ENCODE data around the gene ADORA2A. TPM values are rescaled to one million over a fixed set of nuclear protein-coding genes. Genes with fewer than 3 reads are reported as not detected.

Gene ADORA2A
- total and polyA plus RNA-seq, 2 of the 8 experiments (the other 6 are each of a cell fraction or from before 2014, with no cell fraction given): 7.1 to 20.3 TPM

- H3K14ac ChIP-seq (ENCODE audit: insufficient read length): no peak overlapping the region
- ChIA-PET POLR2A (ENCODE audit: partially characterized antibody) (interaction anchor here (0.6 to 1.2 kb wide), 2 partner anchors 59 to 472 kb away, joined by 4 to 5 read pairs; partner anchors contain the start of gene CABIN1), CTCF (ENCODE audit: partially characterized antibody) (interaction anchor here (1.2 to 2.0 kb wide), 10 partner anchors 8 to 61 kb away, joined by 3 to 9 read pairs (median 5); no protein-coding TSS in a partner anchor)
- no peak overlapping the region for H2AFZ ChIP-seq (ENCODE audit: low read length)
- no peak overlapping the region for H2AK5ac ChIP-seq (ENCODE audit: low read depth, low read length)
- TF ChIP-seq SIX5 (IDR thresholded peaks at IDR 0.05; ENCODE audit: low read depth, low read length) (no peak), EP300 (IDR thresholded peaks at IDR 0.05; ENCODE audit: borderline replicate concordance in 1 of 2, low read depth in 2 of 2, low read length in 2 of 2) (no peak), CBX5 (IDR thresholded peaks at IDR 0.05; ENCODE audit: low read depth, low read length) (no peak), SIN3A (conservative IDR thresholded peaks at IDR 0.05 in 1 of 2, IDR thresholded peaks at IDR 0.05 in 1 of 2; ENCODE audit: low read depth in 1 of 2, low read length in 2 of 2) (no peak), PHF8 (conservative IDR thresholded peaks at IDR 0.05; ENCODE audit: low read depth, low read length) (no peak)
- no peak overlapping the region for H3K4me2 ChIP-seq (ENCODE audit: insufficient read depth in 1 of 2, low read depth in 2 of 2, low read length in 2 of 2)
- no peak overlapping the region for H3K18ac ChIP-seq (ENCODE audit: extremely low read depth, low read length)
- H3K4ac ChIP-seq (replicated peaks; ENCODE audit: insufficient read length, low read depth, low read length): no peak overlapping the region
- no peak overlapping the region for H2BK120ac ChIP-seq (replicated peaks; ENCODE audit: low read depth, low read length)
- H3K23ac ChIP-seq (ENCODE audit: insufficient read length): no peak overlapping the region
- no peaks in the 10 kb centered on the region for H4K20me1 ChIP-seq (replicated peaks in 1 of 2; ENCODE audit: control insufficient read depth in 1 of 2, insufficient read depth in 2 of 2, low read length in 2 of 2)
- no peak overlapping the region for H2BK20ac ChIP-seq (ENCODE audit: low read length)
- FAIRE-seq: no peak
- H3K79me1 ChIP-seq (ENCODE audit: low read depth, low read length): no peaks in the 10 kb centered on the region
- H3K4me3 ChIP-seq (ENCODE audit: extremely low read depth in 1 of 4, insufficient read depth in 2 of 4, low read depth in 3 of 4, low read length in 4 of 4): no peak overlapping the region
- H3K56ac ChIP-seq (replicated peaks; ENCODE audit: insufficient read length, low read depth, low read length): no peak overlapping the region
- H3K27me3 ChIP-seq (replicated peaks in 1 of 4; ENCODE audit: control insufficient read depth in 3 of 4, extremely low read depth in 1 of 4, insufficient read depth in 3 of 4, low read length in 3 of 4): no peaks in the 10 kb centered on the region
- H3K9ac ChIP-seq (replicated peaks in 1 of 4; ENCODE audit: extremely low read depth in 1 of 4, low read depth in 3 of 4, low read length in 3 of 4): no peak overlapping the region; a peak in 1 of 7 replicates
- WGBS, 2 experiments (ENCODE audit: extremely low coverage in 1 of 2, insufficient coverage in 1 of 2, insufficient read length in 1 of 2, insufficient replicate concordance in 2 of 2, low coverage in 1 of 2, low lambda C conversion rate in 2 of 2, missing lambda C conversion rate in 1 of 2): 86% methylated on average over 2 of the region's 2 CpGs; no CpG with 5 or more reads in 1 of the 2 experiments
- H4K8ac ChIP-seq (ENCODE audit: extremely low read depth, insufficient read depth, low read length): no peak overlapping the region
- H4K91ac ChIP-seq (replicated peaks; ENCODE audit: insufficient read length, low read length): no peak overlapping the region
- H3K27ac ChIP-seq (ENCODE audit: low read depth, low read length): no peak overlapping the region
- H2BK15ac ChIP-seq (ENCODE audit: low read length): no peak overlapping the region
- no peak overlapping the region for H4K5ac ChIP-seq (ENCODE audit: insufficient read length, low read depth, low read length)
- no peak overlapping the region for H2BK5ac ChIP-seq (ENCODE audit: low read depth, low read length)
- no peaks in the 10 kb centered on the region; a peak in 2 of 7 replicates for H3K4me1 ChIP-seq (replicated peaks in 1 of 4; ENCODE audit: control insufficient read depth in 3 of 4, insufficient read depth in 4 of 4, low read length in 3 of 4)
- H3K79me2 ChIP-seq (ENCODE audit: control insufficient read depth in 1 of 2, insufficient read depth in 2 of 2, low read length in 2 of 2): no peaks in the 10 kb centered on the region
- H3K36me3 ChIP-seq (ENCODE audit: control insufficient read depth in 2 of 4, insufficient read depth in 4 of 4, low read length in 3 of 4): no peaks in the 10 kb centered on the region
- DNase-seq (ENCODE audit: low read depth in 1 of 2, low spot score in 2 of 2): no peak
- no peak overlapping the region for H2BK12ac ChIP-seq (ENCODE audit: low read depth, low read length)
- no peaks in the 10 kb centered on the region for H3K9me3 ChIP-seq (ENCODE audit: insufficient read depth in 2 of 2, low read depth in 1 of 2, low read length in 1 of 2)
- no peaks in the 10 kb centered on the region for H3K23me2 ChIP-seq (ENCODE audit: low read depth, low read length)
Measured at GRCh38 chr22:24482998-24483397, 55.6 kb downstream of the ADORA2A start.
